Tibial nerve (tissue), 4 donors: Measurements from ENCODE around the gene P3R3URF. TPM values are rescaled to one million over a fixed set of nuclear protein-coding genes. Genes with fewer than 3 reads are reported as not detected.

Experiments used
- DNase-seq, 2 donors: peaks; one replicate each; pipeline ENCODE4 v3.0.0-alpha.2; 2019; ENCODE audit warnings: low spot score in 2 of 2
- H3K27ac ChIP-seq, 4 donors: fragments of 200-600 bp; sonication (generic) in 3 of 4; one replicate each; pipeline ENCODE4 v1.5.1; 2017 to 2019; ENCODE audit warnings: mild to moderate bottlenecking in 1 of 4
- H3K27me3 ChIP-seq, 2 donors: fragments of 200-600 bp; sonication (generic) in 1 of 2; one replicate each; pipeline versions ENCODE4 v1.5.1 to v1.6.0; 2017 to 2019
- H3K36me3 ChIP-seq, 3 donors: fragments of 200-600 bp; sonication (generic); one replicate each; pipeline ENCODE4 v1.5.1; 2018 to 2019
- H3K4me1 ChIP-seq, 4 donors: fragments of 200-600 bp; sonication (generic) in 3 of 4; one replicate each; pipeline ENCODE4 v1.5.1; 2017 to 2019
- H3K4me3 ChIP-seq, 4 donors: fragments of 200-600 bp; sonication (generic) in 3 of 4; one replicate each; pipeline ENCODE4 v1.5.1; 2017 to 2019; ENCODE audit warnings: mild to moderate bottlenecking in 1 of 4, moderate library complexity in 1 of 4
- H3K9me3 ChIP-seq, 4 donors: fragments of 200-600 bp; sonication (generic) in 3 of 4; one replicate each; pipeline ENCODE4 v1.5.1; 2017 to 2019
- CTCF ChIP-seq, 5 experiments: fragments of 200-600 bp in 3 of 5; fragments of 450-650 bp in 2 of 5; sonication (generic) in 3 of 5; IDR thresholded peaks; one replicate each; pipeline ENCODE4 v1.5.1; 2016 to 2019; ENCODE audit warnings: antibody characterized with exemption in 5 of 5, mild to moderate bottlenecking in 3 of 5, moderate library complexity in 2 of 5
- EP300 ChIP-seq, 2 donors: sonication (generic); formaldehyde crosslinking; IDR thresholded peaks; one replicate each; pipeline ENCODE4 v1.6.1; 2017; ENCODE audit warnings: antibody characterized with exemption in 2 of 2, mild to moderate bottlenecking in 1 of 2
- POLR2A ChIP-seq, 2 donors: fragments of 450-650 bp; IDR thresholded peaks; one replicate each; pipeline ENCODE4 v1.6.1; 2017; ENCODE audit warnings: antibody characterized with exemption in 2 of 2, mild to moderate bottlenecking in 2 of 2, moderate library complexity in 2 of 2
- WGBS, 2 donors: methylation state at CpG; one replicate each; pipeline ENCODE4 v1.1.5; 2018; 5-methylcytosine and 5-hydroxymethylcytosine counted together
- total RNA-seq, 4 donors: library from RNA; depleted of rRNA; stranded (reverse); fragments of >200 nt; gene quantifications; one replicate each; pipeline ENCODE4 v1.1.0, GENCODE V29; 2016

The P3R3URF gene
- total RNA-seq, 4 donors from 2014 or later = not detected

- no peak for TF ChIP-seq CTCF (IDR thresholded peaks at IDR 0.05)
- no peak for TF ChIP-seq POLR2A (IDR thresholded peaks at IDR 0.05)
- no peak for TF ChIP-seq EP300 (IDR thresholded peaks at IDR 0.05)
- Histone ChIP-seq H3K27ac (peak overlapping the region in 1 of 4 donors; percentile 34), H3K36me3 (no peaks in the 10 kb centered on the region), H3K27me3 (peaks cover 0 to 8% of the 10 kb centered on the region in 2 donors), H3K4me1 (peaks cover 0 to 34% (median 15%) of the 10 kb centered on the region in 4 donors), H3K9me3 (no peaks in the 10 kb centered on the region), H3K4me3 (no peak overlapping the region)
- 59 to 66% methylated on average over 5 to 6 of the region's 6 CpGs for WGBS, 2 donors
- no peak for DNase-seq
Observed at GRCh38 chr1:46171871-46172270, 4.4 kb downstream of the P3R3URF start.

- H3K36me3 ChIP-seq = no peaks in the 10 kb centered on the region
- peaks cover 0 to 40% (median 15%) of the 10 kb centered on the region in 4 donors for H3K4me1 ChIP-seq
- H3K9me3 ChIP-seq = no peaks in the 10 kb centered on the region
- H3K27me3 ChIP-seq = peaks cover 0 to 13% of the 10 kb centered on the region in 2 donors
- no peak overlapping the region for H3K4me3 ChIP-seq
- 68 to 73% methylated on average over 8 of the region's 8 CpGs for WGBS, 2 donors
- H3K27ac ChIP-seq = peak overlapping the region in 1 of 4 donors; percentile 34
- no peak for TF ChIP-seq EP300 (IDR thresholded peaks at IDR 0.05)
- TF ChIP-seq CTCF (IDR thresholded peaks at IDR 0.05) = no peak
- TF ChIP-seq POLR2A (IDR thresholded peaks at IDR 0.05) = no peak
- DNase-seq = no peak
Observed at GRCh38 chr1:46171351-46171750, 4.9 kb downstream of the P3R3URF start.

- Histone ChIP-seq H3K36me3 (no peaks in the 10 kb centered on the region), H3K27ac (no peak overlapping the region), H3K4me1 (peaks cover 0 to 34% (median 13%) of the 10 kb centered on the region in 4 donors), H3K9me3 (no peaks in the 10 kb centered on the region), H3K4me3 (no peak overlapping the region), H3K27me3 (peaks cover 0 to 16% of the 10 kb centered on the region in 2 donors)
- TF ChIP-seq POLR2A (IDR thresholded peaks at IDR 0.05) (no peak), CTCF (IDR thresholded peaks at IDR 0.05) (no peak)
- DNase-seq = no peak
- 88 to 98% methylated on average over 3 of the region's 3 CpGs for WGBS, 2 donors
Observed at GRCh38 chr1:46169811-46170454, 6.4 kb downstream of the P3R3URF start.

- TF ChIP-seq CTCF (IDR thresholded peaks at IDR 0.05) (no peak), POLR2A (IDR thresholded peaks at IDR 0.05) (no peak), EP300 (IDR thresholded peaks at IDR 0.05) (no peak)
- Histone ChIP-seq H3K4me1 (peaks cover 0 to 19% (median 3%) of the 10 kb centered on the region in 4 donors), H3K36me3 (no peaks in the 10 kb centered on the region), H3K27me3 (peaks cover 0 to 16% of the 10 kb centered on the region in 2 donors), H3K27ac (peak overlapping the region in 1 of 4 donors; percentile 12), H3K9me3 (no peaks in the 10 kb centered on the region), H3K4me3 (no peak overlapping the region)
- WGBS, 2 donors = no CpG with 5 or more reads among the region's 1 CpG
- no peak for DNase-seq
Observed at GRCh38 chr1:46168477-46168876, 7.8 kb downstream of the P3R3URF start.
